ENCODE data around the gene HGD. TPM values are rescaled to one million over a fixed set of nuclear protein-coding genes. Genes with fewer than 3 reads are reported as not detected.
A peak's percentile ranks its signal among the peaks of the same experiment; 100 is the strongest.
"Not testable (repeated sequence)": the region's sequence is repeated elsewhere in the genome, so short reads cannot be mapped to it uniquely, and the experiment has no call there.

The HGD gene
- total RNA-seq, 1 donor from 2014 or later: 91.5 TPM

GRCh38 chr3:120637851-120638559 lies 44.0 kb downstream of the HGD start:
- no peak for DNase-seq (ENCODE audit: low read depth)

- DNase-seq (ENCODE audit: low read depth): peak; percentile 40
Measured at GRCh38 chr3:120636795-120637401, 45.1 kb downstream of the HGD start.

GRCh38 chr3:120634539-120634938 lies 47.5 kb downstream of the HGD start:
- DNase-seq (ENCODE audit: low read depth): no peak

DNA sequence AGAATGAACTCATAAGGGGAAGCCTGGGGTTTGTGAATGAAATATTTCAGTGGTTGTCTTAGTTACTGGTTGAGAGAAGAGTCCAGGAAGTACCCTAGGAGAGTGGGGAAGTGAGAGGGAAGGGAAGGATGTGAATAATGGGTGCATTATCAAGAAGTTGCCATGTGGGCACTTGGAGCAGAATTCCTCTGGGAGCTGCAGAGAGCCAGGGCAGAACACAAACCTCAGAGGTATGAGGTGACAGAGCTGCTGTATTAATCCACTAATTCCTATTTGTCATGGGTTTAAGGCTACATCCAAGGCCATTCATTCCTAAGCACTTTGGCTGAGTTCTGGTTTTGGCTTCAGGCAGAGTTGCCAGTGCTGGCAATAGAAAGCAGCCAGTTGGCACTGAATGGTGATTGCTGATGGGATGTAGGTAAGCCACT lies 56.9 kb downstream of the HGD start:
- no peak for DNase-seq (ENCODE audit: low read depth)

- DNase-seq (ENCODE audit: low read depth): no peak
Measured at GRCh38 chr3:120623727-120624093, 58.3 kb downstream of the HGD start.

- no peak for DNase-seq (ENCODE audit: low read depth)
Measured at GRCh38 chr3:120622870-120623726, 58.9 kb downstream of the HGD start.

DNA sequence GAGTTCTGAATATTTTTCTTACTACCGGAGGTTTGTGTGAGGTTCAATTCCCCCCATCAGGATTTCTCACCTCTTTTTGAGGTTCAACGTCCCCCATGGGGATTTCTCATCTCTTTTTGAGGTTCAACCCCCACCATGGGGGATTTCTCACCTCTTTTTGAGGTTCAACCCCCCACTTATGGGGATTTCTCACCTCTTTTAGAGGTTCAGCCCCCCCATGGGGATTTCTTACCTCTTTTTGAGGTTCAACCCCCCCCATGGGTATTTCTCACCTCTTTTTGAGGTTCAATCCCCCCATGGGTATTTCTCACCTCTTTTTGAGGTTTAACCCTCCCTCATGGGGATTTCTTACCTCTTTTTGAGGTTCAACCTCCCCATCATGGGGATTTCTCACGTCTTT lies 59.6 kb downstream of the HGD start:
- no peak for DNase-seq (ENCODE audit: low read depth)

- not testable (repeated sequence) for DNase-seq (ENCODE audit: low read depth)
Measured at GRCh38 chr3:120616745-120617144, 65.3 kb downstream of the HGD start.

DNA sequence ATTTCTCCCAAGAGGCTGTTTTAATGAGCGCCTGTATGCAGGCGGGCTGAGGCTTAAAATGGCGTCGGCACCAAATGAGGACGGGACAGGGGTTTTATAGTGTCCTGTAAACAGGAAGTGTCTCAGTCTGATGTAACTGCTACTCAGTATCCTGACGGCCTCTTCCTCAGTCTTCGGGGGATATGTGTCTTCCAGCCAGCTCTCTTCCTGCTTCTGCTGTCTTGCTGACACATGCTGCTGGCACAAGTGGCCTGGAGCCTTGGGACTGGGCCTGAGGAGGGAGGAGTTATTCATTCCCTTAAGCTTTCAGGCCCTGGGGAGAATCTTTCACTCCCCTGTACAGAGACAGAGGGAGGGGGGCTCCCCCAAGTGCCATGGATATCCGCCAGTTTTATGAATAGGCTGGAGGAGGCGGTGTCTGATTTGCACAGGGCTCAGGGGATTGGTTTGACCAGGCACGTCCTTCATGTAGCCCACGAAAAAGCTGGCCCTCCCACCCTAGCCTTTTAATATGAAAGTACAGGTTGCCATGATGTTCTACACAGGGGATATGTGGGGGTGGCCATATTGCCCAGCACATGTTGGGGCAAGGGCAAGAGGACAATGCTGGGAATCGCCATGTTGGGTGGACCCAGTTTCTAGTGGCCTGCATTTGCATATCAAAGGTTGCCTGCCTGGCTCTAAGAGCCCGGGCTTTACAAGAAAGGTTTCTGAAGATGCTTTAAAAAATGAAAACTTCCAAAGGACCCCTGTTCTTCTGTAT lies 66.0 kb downstream of the HGD start:
- DNase-seq (ENCODE audit: low read depth): no peak

DNA sequence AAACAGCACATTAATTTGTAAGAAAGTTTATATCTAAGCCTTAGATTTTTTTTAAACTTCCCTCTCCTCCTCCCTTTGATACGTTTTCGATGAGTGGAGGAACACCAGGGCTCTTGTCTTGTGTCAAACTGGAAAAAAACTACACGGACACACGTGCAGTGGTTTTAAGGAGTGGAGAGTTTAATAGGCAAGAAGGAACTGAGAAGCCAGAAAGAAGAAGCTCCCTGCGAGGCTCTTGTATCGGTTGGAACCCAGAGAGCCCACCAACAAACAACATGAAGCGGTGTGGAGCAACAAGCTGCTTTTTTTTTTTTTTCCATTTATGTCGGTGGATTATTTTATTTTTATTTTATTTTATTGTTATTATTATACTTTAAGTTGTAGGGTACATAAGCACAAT lies 67.3 kb downstream of the HGD start:
- DNase-seq (ENCODE audit: low read depth): no peak

- no peak for DNase-seq (ENCODE audit: low read depth)
Measured at GRCh38 chr3:120608506-120608905, 73.5 kb downstream of the HGD start.

DNA sequence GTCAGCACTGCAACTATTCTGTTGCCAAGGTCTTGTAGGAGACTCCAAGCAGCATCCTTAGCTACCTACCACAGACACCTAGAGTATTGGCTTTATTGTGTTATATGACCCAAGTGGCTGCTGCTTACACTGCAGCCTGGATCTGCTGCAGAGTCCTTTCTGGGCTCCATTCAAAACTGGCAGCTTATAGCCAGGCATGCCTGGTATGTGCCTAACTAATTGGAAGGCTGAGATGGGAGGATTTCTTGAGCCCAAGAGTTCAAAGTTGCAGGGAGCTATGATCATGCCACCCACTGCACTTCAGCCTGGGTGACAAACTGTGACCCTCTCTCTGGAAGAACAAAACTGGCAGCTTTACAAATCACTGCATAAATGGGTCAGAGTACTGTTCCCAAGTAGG lies 77.3 kb downstream of the HGD start:
- no peak for DNase-seq (ENCODE audit: low read depth)

DNA sequence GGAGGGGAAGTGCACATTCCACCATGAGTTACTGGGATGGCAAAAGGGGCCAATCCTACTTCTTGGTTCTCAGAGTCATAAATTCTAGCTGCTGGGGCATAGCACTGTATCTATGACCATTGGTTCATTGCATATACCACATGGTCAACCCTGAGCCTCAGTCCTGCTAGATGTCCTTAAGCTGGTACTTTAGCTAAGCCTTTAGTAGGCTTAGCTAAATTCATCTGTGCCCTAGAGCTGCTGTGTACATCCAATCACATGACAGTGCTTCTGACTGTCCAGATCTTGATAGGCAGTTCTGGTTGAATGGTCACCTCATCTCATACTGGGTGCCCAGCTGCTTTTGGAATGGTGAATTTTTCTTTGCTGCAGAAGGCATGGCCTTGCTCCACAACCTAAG lies 77.7 kb downstream of the HGD start:
- no peak for DNase-seq (ENCODE audit: low read depth)

- no peak for DNase-seq (ENCODE audit: low read depth)
Measured at GRCh38 chr3:120602682-120603081, 79.4 kb downstream of the HGD start.

GRCh38 chr3:120601554-120601953 lies 80.5 kb downstream of the HGD start:
- DNase-seq (ENCODE audit: low read depth): no peak

DNA sequence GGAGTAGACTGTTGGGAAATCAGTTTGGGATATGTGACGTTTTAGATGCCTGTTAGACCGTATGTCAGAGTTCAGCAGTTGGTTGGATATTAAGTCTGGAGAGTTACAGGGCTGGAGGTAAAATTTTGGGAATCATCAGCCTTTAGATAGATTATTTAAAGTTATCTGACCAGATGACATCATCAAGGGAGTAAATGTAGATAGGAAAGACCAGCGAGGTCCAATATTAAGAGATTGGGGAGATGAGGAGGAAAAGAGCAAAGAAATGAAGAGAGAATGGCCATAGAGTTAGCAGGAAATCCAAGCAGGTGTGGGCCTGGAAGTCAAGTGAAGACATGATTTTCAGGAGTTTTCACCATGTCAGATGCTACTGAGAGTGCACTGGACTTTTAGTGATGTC lies 82.8 kb downstream of the HGD start:
- no peak for DNase-seq (ENCODE audit: low read depth)

DNA sequence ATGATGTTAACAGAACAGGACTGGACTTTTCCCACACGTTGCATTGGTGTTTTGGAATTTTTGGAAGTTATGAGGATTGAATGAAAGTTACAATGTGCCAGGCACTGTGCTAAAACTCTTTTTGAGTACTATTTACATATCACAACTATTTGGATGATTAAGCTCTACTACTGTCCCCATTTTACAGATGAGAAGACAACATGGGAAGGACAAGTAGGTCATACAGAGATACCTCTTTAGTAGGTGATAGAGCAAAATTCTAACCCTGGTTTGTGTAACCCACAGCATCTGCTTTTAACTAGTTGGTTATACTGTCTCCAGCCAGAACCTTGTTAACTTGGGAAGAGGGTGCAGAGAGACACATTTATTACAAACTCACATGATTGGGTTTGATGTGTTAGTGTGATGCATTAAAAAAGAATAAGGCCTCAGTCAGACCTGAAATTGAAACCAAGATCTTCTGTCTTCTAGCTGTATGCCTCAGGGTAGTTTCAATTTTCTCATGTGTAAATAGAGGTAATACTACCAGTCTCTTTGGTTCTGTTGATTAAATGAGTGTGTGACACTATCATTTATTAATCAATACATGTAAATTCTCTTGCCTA lies 84.5 kb downstream of the HGD start:
- DNase-seq (ENCODE audit: low read depth): no peak

- no peak for DNase-seq (ENCODE audit: low read depth)
Measured at GRCh38 chr3:120596853-120597223, 85.2 kb downstream of the HGD start.

GRCh38 chr3:120596116-120596852 lies 85.8 kb downstream of the HGD start, which contains the start of gene NDUFB4:
Gene NDUFB4 (plus strand): TSS chr3:120596336. CDS start chr3:120596360, 24 bp downstream.
- DNase-seq (ENCODE audit: low read depth): peak; percentile 98

- no peak for DNase-seq (ENCODE audit: low read depth)
Measured at GRCh38 chr3:120595788-120596115, 86.3 kb downstream of the HGD start.
